Measurements from ENCODE around the gene STRN. TPM values are rescaled to one million over a fixed set of nuclear protein-coding genes. Genes with fewer than 3 reads are reported as not detected.
"Not testable (repeated sequence)": the region's sequence is repeated elsewhere in the genome, so short reads cannot be mapped to it uniquely, and the experiment has no call there.

STRN gene
- total RNA-seq, 2 donors from 2014 or later: 23.1 to 34.2 TPM

DNA sequence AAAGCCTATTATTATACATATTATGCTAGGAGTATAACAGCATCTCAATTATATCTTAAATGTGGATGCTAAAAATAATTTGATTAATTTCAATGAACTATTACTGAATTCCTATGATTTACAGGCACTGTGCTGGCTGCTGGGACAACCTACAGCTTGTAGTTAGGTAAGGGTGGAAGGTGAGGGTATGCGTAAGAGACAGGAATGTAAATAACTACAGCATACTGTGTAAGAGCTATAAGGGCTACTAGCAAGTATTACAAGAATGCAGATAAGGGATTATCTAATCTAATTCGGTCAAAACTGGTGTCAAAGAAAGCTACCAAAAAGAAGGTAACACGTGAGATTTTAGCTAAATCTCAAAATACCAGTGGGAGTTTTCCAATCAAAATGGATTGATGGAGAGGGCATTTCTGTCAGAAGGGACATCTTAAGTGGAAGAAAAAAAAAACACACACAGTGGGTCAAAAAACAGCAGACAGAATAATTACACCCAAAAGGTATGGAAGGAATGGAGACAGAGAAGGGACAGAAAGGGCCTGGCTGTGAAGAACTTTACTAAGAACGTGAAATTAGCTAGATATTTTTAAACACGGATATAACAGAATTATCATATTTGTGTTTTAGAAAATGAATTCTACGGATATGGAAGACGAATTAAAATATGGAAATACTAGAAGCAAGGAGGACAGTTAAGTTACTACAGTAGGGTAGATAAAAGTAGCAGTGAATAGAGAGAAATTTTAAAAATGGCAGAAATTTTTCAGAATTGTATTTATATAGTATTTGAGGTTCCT is 47.1 kb downstream of the STRN start:
- intact Hi-C loops (cut with DNase I): no loop called here
- DNase-seq (ENCODE audit: low spot score): no peak

DNA sequence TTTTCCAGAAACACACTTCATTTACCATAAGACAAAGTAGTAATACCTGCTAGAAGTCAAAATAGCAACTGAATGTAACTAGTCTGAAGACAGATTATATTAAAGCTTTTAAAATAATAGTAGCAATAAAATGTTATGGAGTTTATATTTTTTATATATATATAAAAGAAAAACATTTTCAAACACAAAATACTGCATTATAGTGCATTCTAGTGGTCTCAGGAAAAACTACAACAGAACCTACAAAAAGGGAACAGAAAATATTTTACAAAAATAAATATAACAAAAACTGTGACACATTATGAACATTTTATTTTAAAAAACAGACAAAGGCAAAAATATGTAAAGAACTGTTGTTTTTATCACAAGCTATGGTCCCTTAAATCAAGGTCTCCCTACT is 48.0 kb downstream of the STRN start:
- no peak for DNase-seq (ENCODE audit: low spot score)

DNA sequence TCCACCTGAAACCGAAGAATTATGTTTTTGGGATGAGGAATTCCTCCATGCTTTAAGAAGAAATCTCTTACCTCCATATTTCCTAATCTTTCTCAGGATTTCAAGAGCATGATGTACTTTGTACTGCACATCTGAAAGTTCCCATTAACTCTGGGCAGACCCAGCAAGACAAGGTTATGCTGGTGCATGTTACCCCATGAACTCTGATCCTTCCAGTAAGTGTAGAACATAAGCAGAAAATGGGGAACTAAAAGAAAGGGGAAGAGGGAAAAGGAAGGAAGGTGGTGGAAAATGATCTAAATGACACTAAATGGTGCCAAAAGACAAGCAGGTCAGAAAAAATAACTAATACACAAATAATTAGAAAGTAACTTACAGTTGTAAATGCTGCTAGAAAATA is 50.7 kb downstream of the STRN start:
- intact Hi-C loops (cut with DNase I): no loop called here
- no peak for DNase-seq (ENCODE audit: low spot score)

More for the DNA sequence above, 48.0 kb downstream of the STRN start:
- intact Hi-C loops (cut with DNase I): no loop called here

- intact Hi-C loops (cut with DNase I): no loop called here
- no peak for DNase-seq (ENCODE audit: low spot score)
Observed at GRCh38 chr2:36912695-36913094, 53.6 kb downstream of the STRN start.

DNA sequence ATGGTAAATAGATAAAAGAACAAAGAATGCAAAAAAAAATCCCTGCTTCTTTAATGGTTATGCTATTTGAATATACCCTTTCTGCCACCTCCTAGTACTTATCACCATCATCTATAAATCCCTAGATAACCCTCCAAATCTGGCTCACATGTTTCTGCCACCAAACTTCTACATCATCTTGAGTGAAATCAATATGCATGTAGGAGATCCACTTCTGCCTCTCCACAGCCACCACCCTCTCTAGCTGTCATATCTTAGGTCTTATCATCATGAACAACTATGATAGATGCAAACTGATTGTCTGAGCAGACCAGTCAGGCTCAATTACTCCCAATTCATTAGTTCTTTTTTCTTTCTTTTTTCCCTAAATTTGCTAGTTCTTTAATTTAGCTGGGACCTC is 55.3 kb downstream of the STRN start:
- intact Hi-C loops (cut with DNase I): no loop called here
- DNase-seq (ENCODE audit: low spot score): no peak

GRCh38 chr2:36906277-36906676 is 60.1 kb downstream of the STRN start:
- DNase-seq (ENCODE audit: low spot score): no peak
- intact Hi-C loops (cut with DNase I): no loop called here

DNA sequence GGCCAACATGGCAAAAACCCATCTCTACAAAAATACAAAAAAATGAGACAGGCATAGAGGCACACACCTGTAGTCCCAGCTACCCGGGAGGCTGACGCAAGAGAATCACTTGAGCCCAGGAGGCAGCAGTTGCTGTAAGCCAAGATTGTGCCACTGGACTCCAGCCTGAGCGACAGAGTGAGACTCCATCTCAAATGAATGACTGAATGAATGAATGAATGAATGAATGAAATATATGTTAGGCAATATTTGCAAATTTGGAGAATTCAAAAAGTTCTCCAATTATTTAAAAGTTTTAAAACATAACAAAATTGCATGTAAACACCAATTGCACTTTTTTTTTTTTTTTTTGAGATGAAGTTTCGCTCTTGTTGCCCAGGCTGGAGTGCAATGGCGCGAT is 61.7 kb downstream of the STRN start:
- DNase-seq (ENCODE audit: low spot score): no peak
- intact Hi-C loops (cut with DNase I): no loop called here

- intact Hi-C loops (cut with DNase I): no loop called here
- no peak for DNase-seq (ENCODE audit: low spot score)
Observed at GRCh38 chr2:36902385-36903120, 63.8 kb downstream of the STRN start.

- DNase-seq (ENCODE audit: low spot score): no peak
- intact Hi-C loops (cut with DNase I): no loop called here
Observed at GRCh38 chr2:36892805-36893204, 73.5 kb downstream of the STRN start.

- intact Hi-C loops (cut with DNase I): no loop called here
- no peak for DNase-seq (ENCODE audit: low spot score)
Observed at GRCh38 chr2:36889795-36890194, 76.5 kb downstream of the STRN start.

- intact Hi-C loops (cut with DNase I); DNase-seq (ENCODE audit: low spot score): not testable (repeated sequence)
Observed at GRCh38 chr2:36887095-36887494, 79.2 kb downstream of the STRN start.

GRCh38 chr2:36886664-36887063 is 79.7 kb downstream of the STRN start:
- intact Hi-C loops (cut with DNase I): no loop called here
- no peak for DNase-seq (ENCODE audit: low spot score)

GRCh38 chr2:36885605-36886004 is 80.7 kb downstream of the STRN start:
- intact Hi-C loops (cut with DNase I): no loop called here
- DNase-seq (ENCODE audit: low spot score): no peak

- intact Hi-C loops (cut with DNase I): no loop called here
- no peak for DNase-seq (ENCODE audit: low spot score)
Observed at GRCh38 chr2:36882532-36882931, 83.8 kb downstream of the STRN start.

- no peak for DNase-seq (ENCODE audit: low spot score)
- intact Hi-C loops (cut with DNase I): no loop called here
Observed at GRCh38 chr2:36881816-36882215, 84.5 kb downstream of the STRN start.

GRCh38 chr2:36878429-36878828 is 87.9 kb downstream of the STRN start:
- no peak for DNase-seq (ENCODE audit: low spot score)
- intact Hi-C loops (cut with DNase I): no loop called here

DNA sequence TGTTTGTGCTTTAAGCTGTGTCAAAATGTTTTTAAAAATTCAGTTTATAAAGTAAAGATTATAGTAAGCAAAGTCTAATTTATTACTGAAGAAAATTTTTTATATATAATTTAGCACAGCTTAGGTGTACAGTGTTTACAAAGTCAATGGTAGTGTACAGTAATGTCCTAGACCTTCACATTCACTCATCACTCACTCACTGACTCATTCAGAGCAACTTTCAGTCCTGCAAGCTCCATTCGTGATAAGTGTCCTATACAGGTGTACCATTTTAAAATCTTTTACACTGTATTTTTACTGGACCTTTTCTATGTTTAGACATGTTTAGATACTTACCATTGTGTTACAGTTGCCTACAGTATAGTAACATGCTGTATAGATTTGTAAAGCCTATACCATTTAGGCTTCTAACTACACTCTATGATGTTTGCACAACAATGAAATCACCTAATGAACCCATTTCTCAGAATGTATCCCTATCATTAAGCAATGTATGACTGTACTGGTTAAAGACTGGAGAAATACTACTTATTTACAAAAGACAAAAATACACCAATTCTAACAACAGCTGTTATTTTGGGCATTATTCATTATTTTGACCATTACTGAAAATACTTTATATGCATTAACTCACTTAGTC is 95.1 kb downstream of the STRN start:
- intact Hi-C loops (cut with DNase I): no loop called here
- no peak for DNase-seq (ENCODE audit: low spot score)

DNA sequence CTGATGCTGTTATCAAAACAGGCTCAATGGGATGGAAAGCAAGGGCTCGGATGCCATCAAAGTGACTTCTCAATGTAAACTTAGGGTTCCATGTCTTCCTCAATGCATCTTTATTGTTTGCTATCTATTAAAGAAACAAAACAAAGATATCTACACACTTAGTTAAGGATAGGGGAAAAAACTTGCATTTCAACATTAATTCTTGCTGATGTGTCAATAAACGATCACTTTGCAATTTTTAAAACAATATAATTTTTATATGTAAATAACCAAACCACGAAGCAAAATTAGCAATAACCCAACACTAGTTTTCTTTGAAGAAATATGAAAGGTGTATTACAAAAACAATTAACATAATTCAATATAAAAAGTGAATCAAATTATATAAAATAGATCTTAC is 96.7 kb downstream of the STRN start:
- DNase-seq (ENCODE audit: low spot score): no peak
- intact Hi-C loops (cut with DNase I): no loop called here

GRCh38 chr2:36861896-36862295 is 104.4 kb downstream of the STRN start:
- no peak for DNase-seq (ENCODE audit: low spot score)
- intact Hi-C loops (cut with DNase I): no loop called here

GRCh38 chr2:36859366-36859792 is 107.0 kb downstream of the STRN start:
- intact Hi-C loops (cut with DNase I): no loop called here
- DNase-seq (ENCODE audit: low spot score): no peak
